ENCODE measurements around the gene PDE7B. TPM values are rescaled to one million over a fixed set of nuclear protein-coding genes. Genes with fewer than 3 reads are reported as not detected.
A peak's percentile ranks its signal among the peaks of the same experiment; 100 is the strongest.

The PDE7B gene
- total RNA-seq, 1 experiment from 2014 or later: 3.5 TPM

GRCh38 chr6:136067731-136068341, 216.3 kb downstream of the PDE7B start:
- DNase-seq (ENCODE audit: low read depth): peak; percentile 82

DNA sequence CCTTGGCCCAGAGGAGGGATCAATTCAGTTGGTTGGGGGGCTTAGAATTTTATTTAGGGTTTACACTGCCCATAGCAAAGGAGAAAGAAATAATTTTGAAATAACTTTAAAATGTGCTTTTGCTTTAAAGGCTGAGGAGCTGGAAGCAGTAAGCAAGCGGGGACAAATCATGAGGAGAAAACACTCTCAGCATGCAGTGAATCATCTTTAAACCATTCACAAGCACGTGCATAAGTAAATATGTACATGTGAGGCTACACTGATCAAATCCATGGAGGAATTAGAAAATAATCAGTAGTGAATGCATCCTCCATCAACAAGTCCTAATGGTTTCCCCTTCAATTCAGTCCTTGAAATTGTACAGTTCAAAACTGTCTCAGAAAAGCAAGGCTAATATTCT, 217.6 kb downstream of the PDE7B start:
- DNase-seq (ENCODE audit: low read depth): peak; percentile 78

GRCh38 chr6:136070815-136071214, 219.3 kb downstream of the PDE7B start:
- no peak for DNase-seq (ENCODE audit: low read depth)

DNA sequence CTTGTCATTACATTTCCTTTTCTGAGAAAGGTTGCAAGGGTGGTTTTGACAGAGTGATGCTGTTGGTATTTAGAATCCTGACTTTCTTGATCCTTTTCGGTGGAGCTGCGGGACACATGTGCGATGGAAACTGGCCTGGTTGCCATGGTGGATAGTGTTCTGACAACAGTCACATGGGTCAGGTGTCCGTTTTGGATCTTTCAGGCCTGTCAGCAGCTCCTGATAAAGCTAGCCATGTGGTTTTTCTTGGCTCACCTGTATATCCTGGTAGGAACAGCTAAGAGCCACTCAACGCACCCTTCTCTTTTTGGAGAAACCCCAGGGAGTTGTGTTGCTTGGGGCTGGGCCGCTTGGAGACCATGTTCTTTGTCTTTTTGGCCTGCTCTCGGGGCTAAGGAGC, 221.2 kb downstream of the PDE7B start:
- DNase-seq (ENCODE audit: low read depth): no peak

DNA sequence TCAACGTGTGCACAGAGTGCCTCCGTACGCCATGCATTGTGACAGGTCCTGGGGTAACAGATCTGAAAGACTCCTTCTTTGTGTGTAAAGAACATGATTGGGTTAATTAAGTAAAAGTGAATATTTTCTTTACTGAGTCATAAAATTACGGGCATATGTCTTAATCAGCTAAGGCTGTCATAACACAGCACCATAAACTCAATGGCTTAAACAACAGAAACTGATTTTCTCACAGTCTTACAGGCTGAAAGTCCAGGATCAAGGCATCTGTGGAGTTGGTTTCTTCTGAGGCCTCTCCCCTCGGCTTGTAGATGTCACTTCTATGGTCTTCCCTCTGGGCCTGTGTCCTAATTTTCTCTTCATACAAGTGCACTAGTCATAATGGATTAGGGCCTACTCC, 221.7 kb downstream of the PDE7B start:
- peak; percentile 33 for DNase-seq (ENCODE audit: low read depth)

DNA sequence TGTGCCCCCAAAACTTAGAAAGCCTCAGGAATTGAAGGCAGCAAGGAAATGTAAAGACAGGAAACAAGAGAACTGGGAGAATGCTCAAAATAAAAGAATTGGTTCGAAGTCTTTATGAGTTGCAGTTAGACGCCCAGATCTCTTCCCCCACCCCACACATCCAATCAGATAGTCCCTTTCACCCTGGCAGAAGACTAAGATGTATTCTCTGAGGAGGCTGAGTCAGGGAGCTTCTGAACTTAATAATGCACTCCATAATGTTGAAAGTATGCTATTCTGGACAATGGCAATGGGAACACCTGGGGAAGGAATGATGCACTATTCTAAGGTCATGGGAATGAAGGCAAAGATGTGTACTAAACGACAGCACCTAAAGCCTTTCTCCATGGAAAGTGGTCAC, 225.0 kb downstream of the PDE7B start:
- no peak for DNase-seq (ENCODE audit: low read depth)

DNA sequence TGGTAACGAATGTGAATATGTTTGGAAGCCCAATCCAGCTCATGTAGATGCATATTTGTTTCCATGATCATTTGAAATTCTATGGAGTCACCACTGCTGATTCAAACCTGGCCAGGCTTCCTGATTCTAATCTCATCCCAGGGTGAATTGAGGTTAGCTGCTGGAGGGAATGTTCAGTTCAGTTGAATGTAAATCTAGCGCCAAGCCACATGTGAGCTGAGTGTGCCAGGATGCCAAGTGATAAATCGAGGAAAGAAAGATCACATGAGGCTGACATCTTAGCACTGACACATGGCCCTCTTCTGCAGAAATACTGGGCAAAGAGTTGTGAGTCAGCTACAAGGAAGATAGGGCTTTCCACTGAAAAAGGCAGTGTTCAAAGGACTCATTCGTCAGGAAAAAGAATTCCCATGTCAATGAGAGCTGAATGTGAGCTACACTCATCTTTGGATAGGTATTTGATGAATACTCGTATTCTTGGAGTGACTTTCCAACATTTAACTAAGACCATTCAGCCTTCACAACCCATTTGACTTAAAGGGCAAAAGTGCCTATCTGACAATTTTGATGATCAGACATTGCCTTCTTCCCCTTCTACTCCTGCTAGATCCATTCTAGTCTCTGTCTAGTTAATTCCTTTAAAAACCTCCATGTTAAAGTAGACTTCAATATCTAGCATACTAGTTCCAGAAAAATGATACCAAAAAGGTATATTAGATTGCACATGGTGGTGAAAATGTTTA, 226.5 kb downstream of the PDE7B start:
- peak; percentile 99 for DNase-seq (ENCODE audit: low read depth)

DNA sequence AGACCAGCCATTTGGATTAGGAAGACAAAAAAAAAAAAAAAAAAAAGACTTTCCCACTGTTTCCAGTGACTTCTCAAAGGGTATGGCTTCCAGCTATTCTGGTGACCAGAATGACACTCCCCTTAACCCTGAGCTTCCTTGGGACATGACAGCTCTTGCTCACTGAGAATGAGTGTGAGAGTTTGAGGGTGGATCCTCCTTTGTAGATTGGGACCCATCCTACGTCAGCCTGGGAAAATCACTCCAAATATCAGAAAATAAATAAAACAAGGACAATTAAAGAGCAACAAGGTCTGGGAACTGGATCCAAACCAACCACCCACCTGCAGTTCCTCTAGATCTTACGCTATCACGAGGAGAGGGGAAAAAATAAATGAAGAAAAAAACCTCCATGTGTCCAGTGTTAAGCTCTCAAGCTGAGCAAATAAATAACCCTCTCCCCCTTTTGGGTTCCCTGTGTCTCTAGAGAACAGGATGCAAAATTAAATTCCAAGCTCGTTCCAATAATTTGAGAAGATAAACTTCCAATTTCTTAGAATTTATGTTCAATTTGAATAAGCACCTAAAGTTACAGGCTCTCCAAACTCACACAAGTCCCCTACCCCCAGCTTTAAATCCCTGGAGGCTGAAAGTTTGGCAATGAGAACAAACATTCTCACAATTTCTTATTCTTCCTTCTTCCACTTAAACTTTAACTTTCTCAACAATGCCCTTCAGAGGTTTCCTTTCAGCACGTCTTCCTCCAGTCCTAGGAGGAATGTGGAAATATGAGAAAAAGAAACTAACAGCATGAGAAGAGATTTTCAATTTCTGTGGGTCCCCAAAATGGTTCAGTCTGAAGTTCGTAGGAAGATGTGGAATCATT, 228.4 kb downstream of the PDE7B start:
- no peak for DNase-seq (ENCODE audit: low read depth)

- DNase-seq (ENCODE audit: low read depth): no peak
Measured at GRCh38 chr6:136083540-136083939, 232.0 kb downstream of the PDE7B start.

GRCh38 chr6:136084403-136084802, 232.9 kb downstream of the PDE7B start:
- no peak for DNase-seq (ENCODE audit: low read depth)

DNA sequence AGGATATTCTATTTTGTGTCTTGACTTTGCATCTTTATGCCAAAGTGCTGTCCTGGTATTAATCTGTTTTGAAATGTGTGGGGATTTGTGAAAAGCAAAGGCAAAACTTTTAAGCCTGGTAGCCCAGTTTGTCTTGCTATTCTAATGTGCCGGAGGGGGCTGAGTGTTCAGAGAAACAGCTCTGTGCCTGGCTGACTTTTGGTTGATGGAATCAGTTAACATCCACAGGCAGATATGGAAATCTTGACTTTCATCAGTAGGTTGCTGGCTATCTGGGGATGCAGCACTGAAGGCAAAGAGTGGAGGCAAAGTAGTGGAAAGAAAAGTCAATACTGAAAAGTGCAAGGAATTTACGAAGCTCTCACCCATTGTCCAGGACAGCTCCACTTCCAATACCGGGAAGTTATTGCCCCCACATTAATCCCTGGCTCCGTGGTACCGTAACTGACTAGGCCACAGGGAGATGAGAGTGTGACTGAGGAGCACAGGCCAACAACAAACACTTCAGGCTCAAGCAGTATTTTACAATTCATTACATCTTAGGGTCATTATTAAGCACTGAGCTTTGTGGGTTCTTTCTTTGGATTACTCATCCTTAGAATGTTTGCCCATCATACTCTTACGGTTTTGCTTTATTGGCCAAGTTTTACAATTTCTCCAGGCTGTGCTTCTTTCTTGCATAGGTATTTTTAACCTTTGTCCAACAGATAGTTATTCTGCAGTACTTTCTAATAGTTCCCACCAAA, 234.0 kb downstream of the PDE7B start:
- DNase-seq (ENCODE audit: low read depth): peak; percentile 79

GRCh38 chr6:136086686-136087085, 235.2 kb downstream of the PDE7B start:
- no peak for DNase-seq (ENCODE audit: low read depth)

- DNase-seq (ENCODE audit: low read depth): no peak
Measured at GRCh38 chr6:136087986-136088385, 236.5 kb downstream of the PDE7B start.

GRCh38 chr6:136088693-136089092, 237.2 kb downstream of the PDE7B start:
- DNase-seq (ENCODE audit: low read depth): no peak

DNA sequence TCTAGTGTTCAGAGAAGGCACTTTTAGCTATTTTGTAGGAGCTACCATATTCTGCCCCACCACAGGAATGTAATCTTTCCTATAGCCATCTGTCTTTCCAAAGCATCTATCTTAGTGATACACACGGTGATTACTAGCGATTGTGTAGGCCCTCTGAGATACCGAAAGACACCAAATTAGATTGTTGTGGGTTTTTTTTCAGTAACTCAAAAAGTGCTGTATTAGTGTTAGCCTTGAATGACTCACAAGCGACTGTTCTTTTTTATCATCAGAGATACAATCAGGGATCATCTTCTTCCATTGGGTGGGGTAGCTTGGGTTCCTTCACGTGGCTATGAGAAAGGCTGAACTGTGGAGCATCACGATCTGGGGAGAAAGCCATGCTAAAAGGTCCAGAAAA, 238.4 kb downstream of the PDE7B start:
- DNase-seq (ENCODE audit: low read depth): no peak

DNA sequence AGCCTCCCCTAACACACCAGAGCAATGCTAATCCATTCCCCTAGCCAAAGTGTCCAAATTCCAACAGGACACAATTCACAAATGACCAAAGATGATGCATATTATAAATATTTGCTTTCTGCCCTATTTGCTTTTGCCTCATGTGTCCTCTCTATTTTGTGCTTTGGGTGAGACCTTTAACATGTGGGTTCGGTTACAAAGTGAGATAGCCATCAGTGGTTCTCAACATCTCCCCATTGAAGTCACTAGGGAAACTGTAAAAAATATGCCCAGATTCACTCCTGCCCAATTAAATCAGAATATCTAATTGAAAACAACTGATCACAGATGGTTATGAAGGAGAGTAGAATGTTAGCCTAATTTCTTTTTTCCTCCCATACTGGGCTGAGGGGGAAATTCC, 239.4 kb downstream of the PDE7B start:
- peak; percentile 39 for DNase-seq (ENCODE audit: low read depth)

DNA sequence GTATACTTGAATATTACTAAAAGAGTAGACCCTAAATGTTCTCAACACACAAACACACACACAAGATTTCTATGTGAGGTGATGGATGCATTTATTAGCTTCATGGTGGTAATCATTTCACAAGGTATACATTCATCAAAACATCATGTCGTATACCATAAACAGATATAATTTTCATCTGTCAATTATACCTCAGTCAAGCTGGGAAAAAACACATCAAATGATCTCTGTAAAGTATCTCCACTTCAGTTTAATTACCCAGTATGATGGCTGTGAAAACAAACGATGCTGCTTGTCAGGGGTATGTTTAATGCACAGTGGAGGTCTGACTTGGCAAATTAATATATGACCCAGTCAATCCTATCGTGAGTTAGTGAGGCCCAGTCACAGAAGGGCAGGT, 241.4 kb downstream of the PDE7B start:
- no peak for DNase-seq (ENCODE audit: low read depth)

- DNase-seq (ENCODE audit: low read depth): no peak
Measured at GRCh38 chr6:136093835-136094234, 242.3 kb downstream of the PDE7B start.

- no peak for DNase-seq (ENCODE audit: low read depth)
Measured at GRCh38 chr6:136094812-136095211, 243.3 kb downstream of the PDE7B start.

DNA sequence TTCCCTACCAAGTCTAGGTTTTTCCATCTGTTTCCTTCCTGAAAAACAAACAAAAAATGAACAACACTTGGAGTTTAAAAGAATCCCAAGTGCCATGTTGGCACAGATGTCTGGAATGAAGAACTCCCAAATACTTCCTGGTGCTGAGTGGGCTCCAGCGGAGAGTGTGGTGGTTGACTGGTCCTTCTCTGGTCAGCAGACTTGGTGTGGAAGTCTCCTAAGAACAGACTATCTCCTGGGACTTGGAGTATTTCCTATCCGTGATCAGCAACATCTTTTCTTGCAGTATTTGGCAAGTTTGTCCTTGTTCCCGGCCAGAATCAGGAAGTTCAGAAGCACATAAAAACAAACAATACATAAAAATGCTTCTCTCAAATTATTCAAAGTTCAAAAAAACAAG, 244.5 kb downstream of the PDE7B start:
- DNase-seq (ENCODE audit: low read depth): no peak

GRCh38 chr6:136102991-136103688, 251.6 kb downstream of the PDE7B start:
- DNase-seq (ENCODE audit: low read depth): no peak

Data from M059J (cell line).